HFFc6 (cell line): ENCODE data around the gene ADAMTSL5. TPM values are rescaled to one million over a fixed set of nuclear protein-coding genes. Genes with fewer than 3 reads are reported as not detected.
A peak's percentile ranks its signal among the peaks of the same experiment; 100 is the strongest.

Source experiments
- DNase-seq: peaks from one replicate; pipeline ENCODE4 v3.0.0-alpha.2; 2018
- H3K27ac Mint-ChIP-seq: 2 replicates; pipeline ENCODE4 v1.8.0; 2020; ENCODE audit warnings: mild to moderate bottlenecking, mixed read lengths
- H3K27me3 Mint-ChIP-seq: 2 replicates; pipeline ENCODE4 v1.8.0; 2021; ENCODE audit warnings: mild to moderate bottlenecking, moderate library complexity, mixed read lengths; ENCODE audit not compliant: insufficient read depth
- H3K36me3 Mint-ChIP-seq: 2 replicates; pipeline ENCODE4 v1.8.0; 2021; ENCODE audit warnings: low read depth, mixed read lengths
- H3K4me1 Mint-ChIP-seq: 2 replicates; pipeline ENCODE4 v1.8.0; 2020; ENCODE audit warnings: low read depth, mixed read lengths
- H3K4me3 Mint-ChIP-seq: 2 replicates; pipeline ENCODE4 v1.8.0; 2020; ENCODE audit warnings: mild to moderate bottlenecking, moderate library complexity, mixed read lengths
- H3K9me3 Mint-ChIP-seq: 2 replicates; pipeline ENCODE4 v1.8.0; 2020; ENCODE audit warnings: mild to moderate bottlenecking, mixed read lengths
- CTCF ChIP-seq: fragments of 200-600 bp; sonication (generic); IDR thresholded peaks from 2 replicates; pipeline ENCODE4 v1.5.0; 2021; ENCODE audit warnings: antibody characterized with exemption, mild to moderate bottlenecking
- total RNA-seq, 6 experiments: library from RNA; stranded (reverse); fragmentation: NEBNext Ultra II Directional; extraction: Animal tissue kit (Norgen Biotek cat#: 25700); gene quantifications; 2 replicates in 1 of 6; 3 replicates in 5 of 6; pipeline ENCODE4 v1.2.3, GENCODE V29; 2021

Gene ADAMTSL5
- total RNA-seq, 6 experiments from 2014 or later = 14.9 to 20.5 (median 16.2) TPM

- Mint-ChIP-seq H3K36me3 (peaks cover 6% of the 10 kb centered on the region; the same call in 1 of the 2 replicates), H3K4me1 (peaks cover 5% of the 10 kb centered on the region; the same call in 1 of the 2 replicates), H3K27me3 (peaks cover 9% of the 10 kb centered on the region), H3K9me3 (0 out of 2 replicates have a peak, but pooled peaks cover 3% of the 10 kb centered on the region), H3K27ac (peak overlapping the region; percentile 91), H3K4me3 (peak overlapping the region; percentile 83)
- peak; percentile 90 for DNase-seq
- TF ChIP-seq CTCF = no peak
These were observed 4.9 kb downstream of the ADAMTSL5 start for GRCh38 chr19:1507763-1508506.

- Mint-ChIP-seq H3K27me3 (peaks cover 13% of the 10 kb centered on the region), H3K9me3 (0 out of 2 replicates have a peak, but pooled peaks cover 3% of the 10 kb centered on the region), H3K4me3 (no peak overlapping the region), H3K27ac (no peak overlapping the region; the same call in 1 of the 2 replicates), H3K36me3 (peaks cover 6% of the 10 kb centered on the region; the same call in 1 of the 2 replicates), H3K4me1 (peaks cover 5% of the 10 kb centered on the region; the same call in 1 of the 2 replicates)
- TF ChIP-seq CTCF = no peak
- DNase-seq = no peak
These were observed 5.6 kb downstream of the ADAMTSL5 start for GRCh38 chr19:1507192-1507660.

GRCh38 chr19:1505991-1506881 is 6.6 kb downstream of the ADAMTSL5 start:
- Mint-ChIP-seq H3K4me3 (no peak overlapping the region), H3K36me3 (peaks cover 6% of the 10 kb centered on the region; the same call in 1 of the 2 replicates), H3K27ac (no peak overlapping the region), H3K4me1 (peaks cover 5% of the 10 kb centered on the region; the same call in 1 of the 2 replicates), H3K27me3 (peaks cover 13% of the 10 kb centered on the region), H3K9me3 (0 out of 2 replicates have a peak, but pooled peaks cover 3% of the 10 kb centered on the region)
- TF ChIP-seq CTCF = no peak
- no peak for DNase-seq

- no peak overlapping the region for H3K27ac Mint-ChIP-seq
- peaks cover 5% of the 10 kb centered on the region; the same call in 1 of the 2 replicates for H3K4me1 Mint-ChIP-seq
- no peak for DNase-seq
- H3K9me3 Mint-ChIP-seq = 0 out of 2 replicates have a peak, but pooled peaks cover 3% of the 10 kb centered on the region
- peaks cover 6% of the 10 kb centered on the region; the same call in 1 of the 2 replicates for H3K36me3 Mint-ChIP-seq
- H3K27me3 Mint-ChIP-seq = peaks cover 14% of the 10 kb centered on the region
- H3K4me3 Mint-ChIP-seq = no peak overlapping the region
- no peak for TF ChIP-seq CTCF
These were observed 7.8 kb downstream of the ADAMTSL5 start for GRCh38 chr19:1505012-1505411.
